Astrocyte of the spinal cord (primary cell): ENCODE results near the gene SLIT1.

Experiments used
- DNase-seq: peaks from one replicate; pipeline ENCODE4 v3.0.0; 2011; ENCODE audit warnings: low read depth, low spot score
- H3K4me3 ChIP-seq: 2 replicates; pipeline ENCODE4 v1.5.1; 2011; ENCODE audit warnings: low read depth, mild to moderate bottlenecking, low read length, moderate library complexity
- in situ Hi-C: cut with HindIII; loops from 2 replicates; pipeline ENCODE4 v1.10.0; 2017; ENCODE audit warnings: low sequenced_read_pairs
- TF ChIP-seq, protein P1 (sequence below): IDR thresholded peaks from 2 replicates; pipeline ENCODE4 v1.5.1; 2012; ENCODE audit warnings: low read depth, mild to moderate bottlenecking, low read length, inconsistent platforms

The SLIT1 gene

DNA sequence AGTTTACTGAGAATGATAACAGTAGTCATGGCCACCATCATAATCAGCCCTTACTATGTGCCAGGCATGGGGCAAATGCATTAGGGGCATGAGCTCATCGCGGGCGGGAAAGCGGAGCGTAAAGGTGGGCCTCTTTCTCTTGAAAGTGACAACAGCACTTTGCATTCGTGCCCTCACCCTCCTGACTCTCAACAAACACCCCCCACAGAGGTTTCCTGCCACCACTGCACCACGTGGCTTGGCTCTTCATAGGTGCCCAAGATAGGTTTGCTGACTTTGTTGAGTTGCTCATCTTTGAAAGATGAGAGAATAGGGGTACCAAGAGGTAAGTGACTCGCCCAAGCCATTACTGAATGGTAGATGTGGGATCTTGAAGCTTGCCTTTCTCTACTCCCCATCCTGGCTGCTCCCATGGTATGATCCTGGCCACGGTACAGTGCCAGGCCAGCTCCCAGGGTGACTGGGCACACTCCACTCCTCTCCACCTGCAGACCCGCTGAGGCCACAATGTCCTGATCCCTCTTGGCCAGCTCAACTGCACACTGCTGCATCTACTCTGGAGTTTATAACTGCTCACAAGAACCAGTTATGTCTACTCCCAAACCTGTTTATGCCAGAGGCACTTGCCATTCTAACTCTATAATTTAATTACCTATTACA lies 26.0 kb downstream of the SLIT1 start:
- TF ChIP-seq, protein P1, sequence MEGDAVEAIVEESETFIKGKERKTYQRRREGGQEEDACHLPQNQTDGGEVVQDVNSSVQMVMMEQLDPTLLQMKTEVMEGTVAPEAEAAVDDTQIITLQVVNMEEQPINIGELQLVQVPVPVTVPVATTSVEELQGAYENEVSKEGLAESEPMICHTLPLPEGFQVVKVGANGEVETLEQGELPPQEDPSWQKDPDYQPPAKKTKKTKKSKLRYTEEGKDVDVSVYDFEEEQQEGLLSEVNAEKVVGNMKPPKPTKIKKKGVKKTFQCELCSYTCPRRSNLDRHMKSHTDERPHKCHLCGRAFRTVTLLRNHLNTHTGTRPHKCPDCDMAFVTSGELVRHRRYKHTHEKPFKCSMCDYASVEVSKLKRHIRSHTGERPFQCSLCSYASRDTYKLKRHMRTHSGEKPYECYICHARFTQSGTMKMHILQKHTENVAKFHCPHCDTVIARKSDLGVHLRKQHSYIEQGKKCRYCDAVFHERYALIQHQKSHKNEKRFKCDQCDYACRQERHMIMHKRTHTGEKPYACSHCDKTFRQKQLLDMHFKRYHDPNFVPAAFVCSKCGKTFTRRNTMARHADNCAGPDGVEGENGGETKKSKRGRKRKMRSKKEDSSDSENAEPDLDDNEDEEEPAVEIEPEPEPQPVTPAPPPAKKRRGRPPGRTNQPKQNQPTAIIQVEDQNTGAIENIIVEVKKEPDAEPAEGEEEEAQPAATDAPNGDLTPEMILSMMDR, result no peak
- no peak overlapping the region for H3K4me3 ChIP-seq
- DNase-seq, result no peak
- in situ Hi-C loops, result no loop called here

DNA sequence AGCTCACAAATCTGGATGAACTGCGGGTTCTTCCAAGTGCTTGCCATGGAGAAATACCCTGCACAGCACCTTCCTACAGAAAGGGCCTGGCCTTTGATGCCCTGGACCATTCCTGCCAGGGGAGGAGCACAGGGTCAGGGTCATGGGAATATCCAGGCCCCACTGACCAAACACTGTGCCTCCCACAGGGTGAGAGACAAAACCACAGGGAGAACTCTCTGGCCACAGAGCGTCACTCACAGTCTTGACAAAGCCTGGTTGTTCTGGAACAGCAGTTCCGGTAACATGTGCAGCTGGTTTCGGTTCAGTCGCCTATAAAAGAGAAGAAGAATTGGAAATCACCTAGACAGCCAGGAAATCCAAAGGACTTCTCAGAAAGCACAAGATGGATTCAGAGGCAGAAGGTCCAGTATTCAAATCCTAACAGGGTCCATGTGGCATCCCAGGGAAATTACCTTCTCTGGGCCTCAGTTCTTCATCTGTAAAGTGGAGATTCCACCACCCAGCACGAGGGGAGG lies 28.1 kb downstream of the SLIT1 start:
- in situ Hi-C loops, result no loop called here
- TF ChIP-seq, protein P1, result no peak
- no peak overlapping the region for H3K4me3 ChIP-seq
- DNase-seq, result no peak

DNA sequence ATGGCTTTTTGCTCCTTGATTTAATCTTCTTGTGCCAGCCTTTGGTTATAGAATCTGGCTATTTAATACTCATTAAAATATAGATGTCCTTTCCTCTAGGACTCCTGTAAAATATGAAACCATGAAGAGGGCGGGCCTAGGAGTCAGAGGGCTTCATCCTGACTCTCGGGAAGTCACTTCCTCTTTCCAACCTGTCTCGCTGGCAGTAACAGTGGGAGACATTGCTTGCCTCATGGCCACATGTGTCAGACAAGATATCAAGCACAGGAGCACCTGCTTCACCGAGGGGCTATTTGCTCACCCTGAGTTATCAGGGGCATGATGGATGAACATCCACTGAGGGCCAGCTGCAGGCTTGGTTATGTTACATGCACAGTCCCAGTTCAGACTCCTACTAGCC lies 31.0 kb downstream of the SLIT1 start:
- H3K4me3 ChIP-seq, result no peak overlapping the region
- TF ChIP-seq, protein P1, result no peak
- DNase-seq, result no peak
- in situ Hi-C loops, result no loop called here

DNA sequence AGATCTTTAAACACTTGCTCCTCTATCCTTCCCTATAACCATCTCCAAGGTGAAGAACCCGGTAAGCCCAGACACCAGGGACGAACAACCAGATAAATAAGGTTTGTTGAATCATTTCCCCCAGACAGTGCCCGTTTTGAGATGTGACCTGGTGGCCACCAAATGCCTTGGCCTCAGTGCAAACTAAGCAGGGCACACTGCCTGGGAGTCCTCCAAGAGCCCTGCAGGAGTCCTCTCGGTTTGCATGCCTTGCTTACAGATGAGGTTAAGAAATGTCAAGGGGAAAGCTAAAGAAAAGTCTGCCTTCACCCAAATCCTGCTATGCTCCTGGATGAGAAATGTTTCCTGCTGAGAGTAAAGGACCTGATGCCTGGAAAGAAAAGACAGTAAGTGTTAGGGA lies 31.6 kb downstream of the SLIT1 start:
- H3K4me3 ChIP-seq, result no peak overlapping the region
- DNase-seq, result no peak
- in situ Hi-C loops, result no loop called here
- TF ChIP-seq, protein P1, result no peak

DNA sequence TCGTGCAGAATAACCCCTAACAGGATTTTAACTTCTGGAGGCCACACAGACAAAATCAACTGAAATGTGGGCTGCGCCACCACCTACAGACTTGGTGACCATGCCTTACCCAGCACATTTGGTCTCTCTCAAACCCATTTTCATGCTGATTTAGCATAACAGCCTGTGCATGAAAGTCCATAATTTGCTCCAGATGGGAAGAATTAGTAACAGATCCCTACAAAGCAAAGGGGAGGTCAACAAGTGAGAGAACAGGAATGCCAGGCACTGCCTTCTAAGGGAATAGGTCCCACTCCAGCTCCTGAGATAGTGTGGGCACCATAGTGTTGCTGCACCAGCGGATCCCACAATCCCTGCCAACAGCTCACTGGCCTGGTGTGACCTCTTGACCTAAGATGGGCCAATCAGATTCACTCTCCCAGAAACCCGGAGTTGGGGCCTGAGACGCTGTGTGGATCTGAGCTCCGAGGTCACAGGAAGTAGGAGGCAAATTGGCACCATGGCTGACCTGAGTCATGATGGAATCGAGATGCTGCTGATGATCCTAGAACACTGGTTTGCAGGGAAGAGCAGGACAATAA lies 32.4 kb downstream of the SLIT1 start:
- TF ChIP-seq, protein P1, result no peak
- in situ Hi-C loops, result no loop called here

DNA sequence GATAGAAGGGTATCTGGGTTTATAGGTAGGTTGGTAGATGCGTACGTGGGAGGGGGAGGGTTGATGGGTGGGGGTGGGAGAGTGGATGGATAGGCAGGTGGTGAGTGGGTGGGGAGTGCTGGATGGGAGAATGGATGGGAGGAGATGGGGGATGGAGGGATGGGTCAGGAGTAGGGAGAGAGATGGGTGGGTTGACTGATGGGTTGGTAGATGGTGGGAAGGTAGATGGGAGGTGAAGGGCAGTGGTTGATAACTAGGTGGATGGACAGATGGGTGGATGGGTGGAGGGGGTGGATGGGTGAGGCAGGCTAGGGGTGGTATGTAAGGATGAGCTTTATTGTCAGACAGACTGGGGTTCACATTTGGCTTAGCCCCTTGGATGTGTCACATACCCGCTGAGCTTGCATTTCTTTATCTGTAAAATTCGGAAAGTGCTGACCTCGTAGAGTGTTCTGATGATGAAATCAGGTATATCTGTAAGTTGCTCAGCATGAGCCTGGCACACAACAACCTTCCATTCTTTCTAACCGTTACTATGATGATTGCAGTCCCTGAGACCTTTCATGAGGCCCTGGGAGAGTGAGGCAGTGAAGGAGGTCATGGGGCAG lies 34.3 kb downstream of the SLIT1 start:
- in situ Hi-C loops, result no loop called here
- no peak overlapping the region for H3K4me3 ChIP-seq
- TF ChIP-seq, protein P1, result no peak
- DNase-seq, result no peak

More for the DNA sequence above, 32.4 kb downstream of the SLIT1 start:
- DNase-seq, result no peak
- H3K4me3 ChIP-seq, result no peak overlapping the region
